OCI-LY1 (cell line): ENCODE measurements around the gene PDE2A.

Source experiments
- CTCF ChIP-seq: fragments of 200-600 bp; sonication (generic), shearing (Covaris generic); IDR thresholded peaks from 2 replicates; pipeline ENCODE4 v1.5.1; 2017; ENCODE audit warnings: mild to moderate bottlenecking, antibody characterized with exemption, low read length, moderate library complexity, mixed read lengths
- EZH2 ChIP-seq: fragments of 200-600 bp; sonication (generic), shearing (Covaris generic); IDR thresholded peaks from 2 replicates; pipeline ENCODE4 v1.8.0; 2017; ENCODE audit warnings: borderline replicate concordance, mixed run types, mild to moderate bottlenecking, antibody characterized with exemption, low read length, moderate library complexity, mixed read lengths

DNA sequence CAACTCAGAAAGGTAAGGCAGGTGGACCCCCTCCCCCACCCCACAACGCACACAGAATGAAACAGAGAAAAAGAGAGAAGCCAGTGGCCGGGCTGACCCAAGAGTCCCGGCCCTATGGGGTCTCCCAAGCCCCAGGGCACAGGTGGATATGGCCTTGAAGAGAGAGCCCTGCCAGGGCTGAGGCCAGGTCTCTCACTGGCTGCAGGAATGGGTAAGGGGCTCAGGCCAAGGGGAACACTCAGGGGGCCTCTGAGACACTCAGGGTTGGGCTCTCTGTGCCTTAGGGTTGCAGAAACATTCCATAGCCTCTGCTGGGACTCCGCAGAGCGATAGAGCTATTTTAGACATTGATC is 98.0 kb downstream of the PDE2A start:
- TF ChIP-seq CTCF = no peak
- TF ChIP-seq EZH2 = no peak
